ENCODE results near the gene FAXDC2. TPM values are rescaled to one million over a fixed set of nuclear protein-coding genes. Genes with fewer than 3 reads are reported as not detected.

The FAXDC2 gene
- total RNA-seq, result 10 to 100 TPM; 17.4 to 57.2 (median 33.7) TPM

DNA sequence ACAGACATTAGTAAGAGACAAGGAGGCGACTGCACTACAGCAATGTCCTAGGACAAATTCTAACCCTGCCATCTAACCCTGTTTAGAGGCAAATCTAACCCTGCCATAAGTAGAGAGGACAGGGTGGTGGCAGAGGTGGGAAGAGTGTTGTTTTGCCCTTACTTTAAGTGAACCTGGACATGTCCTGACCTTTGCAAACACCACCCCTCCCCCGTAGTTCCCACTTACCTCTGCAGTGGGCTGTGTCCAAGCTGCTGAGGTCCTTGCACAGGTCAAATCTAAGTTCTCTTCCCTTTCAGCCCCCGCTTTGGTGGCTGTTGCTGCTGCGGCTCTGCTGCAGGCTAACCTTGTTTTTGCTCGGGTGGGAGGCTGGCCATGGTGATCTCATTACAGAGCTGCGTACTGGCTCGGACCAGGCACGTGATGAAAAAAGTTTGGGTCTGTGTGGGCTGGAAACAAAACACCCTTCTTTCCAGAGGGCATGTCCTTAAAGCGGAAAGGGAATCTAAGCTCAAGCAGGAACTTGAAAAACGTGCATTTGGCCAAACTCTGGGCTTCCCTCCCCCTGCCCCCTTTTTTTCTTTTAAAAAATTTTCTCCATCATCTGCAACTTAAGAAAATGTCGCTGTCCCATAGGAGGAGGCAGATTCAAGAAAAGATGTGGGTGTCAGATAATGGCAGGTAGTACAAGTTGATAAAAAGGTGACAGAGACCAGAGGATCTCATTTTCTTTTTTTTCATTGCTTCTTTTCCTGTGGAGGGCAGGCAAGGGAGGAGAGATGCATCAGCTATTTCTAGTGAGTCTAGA lies at the start of gene FAXDC2:
FAXDC2 (minus strand) TSS at position 349 of the 808 bp plus-strand sequence. CDS start 12,425 bp downstream, outside the sequence.
- TF ChIP-seq, protein P1, sequence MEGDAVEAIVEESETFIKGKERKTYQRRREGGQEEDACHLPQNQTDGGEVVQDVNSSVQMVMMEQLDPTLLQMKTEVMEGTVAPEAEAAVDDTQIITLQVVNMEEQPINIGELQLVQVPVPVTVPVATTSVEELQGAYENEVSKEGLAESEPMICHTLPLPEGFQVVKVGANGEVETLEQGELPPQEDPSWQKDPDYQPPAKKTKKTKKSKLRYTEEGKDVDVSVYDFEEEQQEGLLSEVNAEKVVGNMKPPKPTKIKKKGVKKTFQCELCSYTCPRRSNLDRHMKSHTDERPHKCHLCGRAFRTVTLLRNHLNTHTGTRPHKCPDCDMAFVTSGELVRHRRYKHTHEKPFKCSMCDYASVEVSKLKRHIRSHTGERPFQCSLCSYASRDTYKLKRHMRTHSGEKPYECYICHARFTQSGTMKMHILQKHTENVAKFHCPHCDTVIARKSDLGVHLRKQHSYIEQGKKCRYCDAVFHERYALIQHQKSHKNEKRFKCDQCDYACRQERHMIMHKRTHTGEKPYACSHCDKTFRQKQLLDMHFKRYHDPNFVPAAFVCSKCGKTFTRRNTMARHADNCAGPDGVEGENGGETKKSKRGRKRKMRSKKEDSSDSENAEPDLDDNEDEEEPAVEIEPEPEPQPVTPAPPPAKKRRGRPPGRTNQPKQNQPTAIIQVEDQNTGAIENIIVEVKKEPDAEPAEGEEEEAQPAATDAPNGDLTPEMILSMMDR (IDR thresholded peaks at IDR 0.05), result no peak
- DNase-seq (ENCODE audit: low spot score), result peak; percentile 33

DNA sequence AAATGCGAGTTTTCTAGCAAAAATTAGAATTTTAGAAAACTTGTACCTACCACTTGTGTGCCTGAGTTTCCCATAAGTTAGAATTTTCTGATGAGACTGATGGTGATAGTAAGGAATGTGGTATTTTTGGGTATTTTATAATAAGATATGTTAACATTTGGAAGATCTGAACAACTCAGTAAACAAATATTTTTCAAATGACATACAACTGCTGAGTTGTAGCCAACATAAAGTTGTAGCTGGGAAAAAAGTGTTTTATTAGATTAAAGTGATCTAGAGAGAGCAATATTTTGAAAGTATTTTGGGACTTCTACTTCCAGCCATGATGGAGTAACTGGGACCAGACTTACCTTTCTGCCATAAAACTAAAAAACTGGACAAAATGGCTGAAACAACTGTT lies 49.7 kb upstream of the FAXDC2 start:
- DNase-seq (ENCODE audit: low spot score), result no peak
- ATAC-seq (ENCODE audit: low FRiP score), result no peak

More for the DNA sequence above, at the start of gene FAXDC2:
- peak; percentile 93 for ATAC-seq (ENCODE audit: low FRiP score)

DNA sequence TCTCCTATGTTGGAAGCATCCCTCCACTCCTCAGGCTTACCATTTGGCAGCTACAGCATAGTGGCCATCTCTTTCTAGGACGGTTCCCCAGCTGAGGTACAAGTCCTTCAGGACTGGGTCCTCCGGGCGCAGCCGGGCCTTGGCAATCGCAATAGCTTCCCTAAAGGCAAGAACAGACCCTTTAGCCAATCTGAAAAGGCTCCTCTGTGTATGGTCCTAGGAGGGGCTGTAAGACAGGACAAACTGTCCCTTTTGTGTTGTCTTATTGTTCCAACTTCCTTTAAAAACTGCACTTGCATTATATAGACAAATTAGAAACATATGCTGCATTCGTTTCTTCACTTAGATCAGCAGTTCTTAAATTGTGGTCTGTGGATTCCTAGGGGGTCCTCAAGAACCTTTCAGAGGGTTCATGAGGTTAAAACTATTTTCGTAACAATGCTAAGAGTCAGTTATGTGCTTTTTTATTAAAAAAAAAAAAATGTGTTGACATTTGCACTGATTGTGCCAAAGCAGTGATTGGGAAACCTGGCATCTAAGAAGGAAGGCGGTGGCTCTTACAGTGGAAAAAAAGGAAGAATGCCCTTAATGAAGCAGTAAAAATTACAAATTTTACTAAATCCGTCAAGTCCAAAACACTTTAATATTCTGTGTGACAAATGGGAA lies 48.9 kb upstream of the FAXDC2 start:
- TF ChIP-seq, protein P1 (IDR thresholded peaks at IDR 0.05), result no peak
- ATAC-seq (ENCODE audit: low FRiP score), result peak; percentile 41
- DNase-seq (ENCODE audit: low spot score), result no peak

More for the DNA sequence above, 49.7 kb upstream of the FAXDC2 start:
- TF ChIP-seq, protein P1 (IDR thresholded peaks at IDR 0.05), result no peak

DNA sequence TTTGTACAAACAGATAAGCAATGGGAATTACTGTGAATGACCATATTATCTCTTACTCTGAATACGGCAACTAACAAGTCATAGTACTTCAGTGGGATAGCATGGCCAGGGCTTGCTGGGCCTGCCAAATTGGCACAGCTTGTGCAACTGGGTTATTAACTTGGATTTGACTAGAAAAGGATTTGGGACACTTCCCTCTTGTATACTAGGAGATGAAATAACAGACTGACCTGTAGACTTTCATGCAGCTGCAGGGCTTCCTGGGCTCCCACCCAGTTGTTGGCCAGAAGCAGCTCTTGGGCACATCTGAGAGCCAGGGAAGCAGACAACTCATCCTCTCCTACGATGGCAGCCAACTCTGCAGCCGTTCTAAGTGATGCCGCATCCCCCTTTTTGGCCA lies 47.8 kb upstream of the FAXDC2 start:
- no peak for DNase-seq (ENCODE audit: low spot score)
- no peak for ATAC-seq (ENCODE audit: low FRiP score)
- TF ChIP-seq, protein P1 (IDR thresholded peaks at IDR 0.05), result no peak

- TF ChIP-seq, protein P1 (IDR thresholded peaks at IDR 0.05), result no peak
- ATAC-seq (ENCODE audit: low FRiP score) (no peak), DNase-seq (ENCODE audit: low spot score) (no peak)
Observed at GRCh38 chr5:154896562-154897165, 46.3 kb upstream of the FAXDC2 start.

DNA sequence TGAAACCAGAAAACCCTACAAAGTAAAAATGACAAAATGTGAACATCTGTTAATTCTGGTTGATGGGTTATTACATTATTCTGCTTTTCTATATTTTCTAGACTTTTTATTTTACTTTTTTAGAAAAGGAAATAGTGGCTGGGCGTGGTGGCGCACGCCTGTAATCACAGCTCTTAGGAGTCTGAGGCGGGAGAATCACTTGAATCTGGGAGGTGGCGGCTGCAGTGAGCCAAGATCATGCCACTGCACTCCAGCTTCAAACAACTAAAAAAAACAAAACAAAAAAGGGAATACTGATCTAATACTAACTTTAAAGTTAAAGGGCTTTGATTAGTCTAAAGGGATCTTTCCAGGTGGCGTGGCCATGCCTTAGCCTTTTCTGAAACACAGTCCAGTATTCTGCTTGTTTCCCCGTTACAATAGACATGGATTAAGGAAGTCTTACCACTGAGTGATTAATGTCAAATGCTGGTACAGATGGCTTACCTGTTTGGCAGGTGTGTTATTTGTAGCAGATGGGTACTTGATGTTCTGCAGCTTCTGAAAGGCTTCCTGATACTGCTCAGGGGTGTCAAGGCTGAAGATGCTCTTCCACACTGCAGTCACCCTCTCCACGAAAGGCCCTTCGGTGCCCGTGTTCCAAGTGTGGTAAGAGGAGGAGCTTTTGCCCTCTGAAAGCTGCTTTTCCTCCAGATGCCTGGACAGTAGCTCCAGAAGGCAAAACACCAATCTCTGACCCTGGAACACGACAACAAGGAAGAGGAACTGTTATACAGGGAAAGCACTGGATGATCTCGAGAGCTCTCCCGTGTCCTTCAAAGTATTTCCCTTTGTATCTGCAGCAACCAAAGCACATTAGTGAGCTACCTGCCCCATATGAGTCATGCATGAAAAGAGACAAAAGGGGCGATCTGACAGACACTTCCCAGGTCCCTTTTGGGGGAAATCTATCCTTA lies 45.5 kb upstream of the FAXDC2 start:
- TF ChIP-seq, protein P1 (IDR thresholded peaks at IDR 0.05), result no peak
- ATAC-seq (ENCODE audit: low FRiP score) (no peak), DNase-seq (ENCODE audit: low spot score) (no peak)
